Fibroblast of skin of right quadriceps (primary cell): Measurements from ENCODE around the gene DYNLT4.
"Not testable (repeated sequence)": the region's sequence is repeated elsewhere in the genome, so short reads cannot be mapped to it uniquely, and the experiment has no call there.

Experiments
- DNase-seq: peaks from one replicate; pipeline ENCODE4 v3.0.0-alpha.2; 2013

DYNLT4 gene

GRCh38 chr1:44808063-44808937, 1.1 kb upstream of the DYNLT4 start, which contains the start of gene BTBD19:
BTBD19 (plus strand) TSS chr1:44808523; CDS start chr1:44808821, 298 bp downstream.
- DNase-seq: peak; percentile 87

- DNase-seq: peak; percentile 99
These were observed 362 bp upstream of the DYNLT4 start for GRCh38 chr1:44807364-44808062.

- DNase-seq: no peak
These were observed 987 bp downstream of the DYNLT4 start for GRCh38 chr1:44806025-44806703.

DNA sequence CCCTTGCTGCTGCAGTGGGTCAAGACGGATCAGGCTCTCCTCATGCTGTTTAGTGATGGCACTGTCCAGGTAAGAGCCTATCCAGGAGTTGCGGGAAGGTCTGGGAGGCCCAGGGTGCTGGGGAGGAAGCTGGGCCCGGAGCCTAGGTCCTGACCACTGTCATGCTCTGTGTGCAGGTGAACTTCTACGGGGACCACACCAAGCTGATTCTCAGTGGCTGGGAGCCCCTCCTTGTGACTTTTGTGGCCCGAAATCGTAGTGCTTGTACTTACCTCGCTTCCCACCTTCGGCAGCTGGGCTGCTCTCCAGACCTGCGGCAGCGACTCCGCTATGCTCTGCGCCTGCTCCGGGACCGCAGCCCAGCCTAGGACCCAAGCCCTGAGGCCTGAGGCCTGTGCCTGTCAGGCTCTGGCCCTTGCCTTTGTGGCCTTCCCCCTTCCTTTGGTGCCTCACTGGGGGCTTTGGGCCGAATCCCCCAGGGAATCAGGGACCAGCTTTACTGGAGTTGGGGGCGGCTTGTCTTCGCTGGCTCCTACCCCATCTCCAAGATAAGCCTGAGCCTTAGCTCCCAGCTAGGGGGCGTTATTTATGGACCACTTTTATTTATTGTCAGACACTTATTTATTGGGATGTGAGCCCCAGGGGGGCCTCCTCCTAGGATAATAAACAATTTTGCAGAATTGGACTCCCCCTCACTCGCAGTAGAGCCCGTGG, 1.7 kb downstream of the DYNLT4 start:
- no peak for DNase-seq

GRCh38 chr1:44803312-44804095, 3.6 kb downstream of the DYNLT4 start:
- no peak for DNase-seq

GRCh38 chr1:44803062-44803311, 4.2 kb downstream of the DYNLT4 start:
- DNase-seq: no peak

GRCh38 chr1:44802306-44803061, 4.7 kb downstream of the DYNLT4 start:
- no peak for DNase-seq

DNA sequence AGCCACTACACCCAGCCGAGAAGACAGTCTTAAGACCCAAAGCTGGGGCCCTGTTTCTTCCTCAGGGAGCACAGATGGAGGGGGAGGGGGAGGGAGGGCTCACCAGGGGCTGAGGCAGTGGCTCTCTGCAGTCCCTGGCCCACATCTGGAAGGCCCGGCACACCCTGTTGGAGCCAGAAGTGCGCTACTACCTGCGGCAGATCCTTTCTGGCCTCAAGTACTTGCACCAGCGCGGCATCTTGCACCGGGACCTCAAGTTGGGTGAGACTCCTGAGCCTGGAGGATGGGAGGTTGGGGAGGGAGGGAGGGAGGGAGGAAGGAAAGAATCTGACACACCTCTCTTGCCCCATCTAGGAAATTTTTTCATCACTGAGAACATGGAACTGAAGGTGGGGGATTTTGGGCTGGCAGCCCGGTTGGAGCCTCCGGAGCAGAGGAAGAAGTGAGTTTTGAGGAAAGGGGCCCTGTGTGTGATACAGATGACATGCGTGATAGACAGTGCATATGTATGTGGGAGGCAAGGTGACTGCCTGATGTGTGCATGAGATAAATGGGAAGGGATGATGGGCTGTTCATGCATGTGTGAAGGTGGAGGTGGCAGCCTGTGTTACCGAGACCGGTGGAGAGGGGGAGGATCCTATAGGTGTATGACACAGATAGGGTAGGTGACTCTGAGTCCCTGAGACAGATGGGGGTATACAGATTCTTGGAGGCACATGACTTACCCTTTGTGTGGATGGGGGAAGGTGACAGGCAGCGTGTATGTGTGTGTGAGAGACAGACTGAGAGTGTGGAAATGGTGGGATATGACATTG, 5.5 kb downstream of the DYNLT4 start:
- DNase-seq: no peak

GRCh38 chr1:44799770-44800584, 7.2 kb downstream of the DYNLT4 start, which contains the start of gene PLK3:
PLK3 (plus strand) TSS chr1:44800377; CDS start chr1:44800464, 87 bp downstream.
- DNase-seq: peak; percentile 97

- DNase-seq: no peak
These were observed 8.4 kb downstream of the DYNLT4 start for GRCh38 chr1:44798481-44799365.

DNA sequence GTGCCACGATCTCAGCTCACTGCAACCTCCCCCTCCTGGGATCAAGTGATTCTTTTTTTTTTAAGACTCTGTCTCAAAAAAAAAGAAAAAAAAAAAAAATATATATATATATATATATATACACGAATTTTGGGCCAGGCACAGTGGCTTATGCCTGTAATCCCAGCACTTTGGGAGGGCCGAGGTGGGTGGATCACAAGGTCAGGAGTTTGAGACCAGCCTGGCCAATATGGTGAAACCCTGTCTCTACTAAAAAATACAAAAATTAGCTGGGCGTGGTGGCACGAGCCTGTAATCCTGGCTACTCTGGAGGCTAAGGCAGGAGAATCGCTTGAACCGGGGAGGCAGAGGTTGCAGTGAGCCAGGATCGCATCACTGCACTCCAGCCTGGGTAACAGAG, 9.3 kb downstream of the DYNLT4 start:
- DNase-seq: not testable (repeated sequence)

- DNase-seq: no peak
These were observed 14.2 kb downstream of the DYNLT4 start for GRCh38 chr1:44792736-44793502.

DNA sequence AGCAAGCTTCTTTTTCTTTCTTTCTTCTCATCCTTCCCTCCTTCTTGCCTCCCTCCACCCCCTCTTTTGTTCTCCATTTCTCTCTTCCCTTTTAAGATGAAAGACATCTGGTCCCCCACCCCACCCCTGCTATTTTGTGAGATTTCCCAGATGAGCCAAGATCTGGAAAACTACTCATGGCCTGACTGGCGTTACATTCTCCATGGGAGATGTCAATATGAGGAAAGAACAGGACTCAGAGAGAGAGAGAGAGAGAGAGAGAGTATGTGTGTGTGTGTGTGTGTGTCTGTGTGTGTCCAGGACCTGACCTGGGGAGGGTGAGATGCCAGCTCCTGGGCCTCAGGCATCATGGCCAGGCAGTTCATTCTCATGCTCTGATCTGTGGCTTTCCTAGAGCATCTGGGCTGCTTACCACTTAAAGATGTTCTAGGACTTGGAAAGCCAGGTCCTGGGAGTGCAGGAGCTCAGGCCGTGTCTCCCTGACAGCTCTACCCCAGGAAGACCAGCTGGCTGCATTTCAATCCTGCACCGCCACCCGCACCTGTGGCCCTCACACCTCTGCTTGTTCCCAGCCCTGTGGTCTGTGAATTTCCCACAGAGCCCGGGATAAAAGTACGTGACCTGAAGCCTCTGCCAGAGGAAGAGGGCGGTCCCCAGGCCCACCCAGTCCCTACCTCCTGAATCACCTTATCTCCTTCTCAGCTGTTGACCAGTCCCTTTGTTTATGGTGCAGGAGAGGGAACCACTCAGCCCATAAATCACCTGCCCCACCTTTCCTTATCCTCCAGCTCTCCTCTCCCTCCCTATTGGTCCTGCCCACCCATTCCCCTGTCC, 16.0 kb downstream of the DYNLT4 start:
- no peak for DNase-seq

DNA sequence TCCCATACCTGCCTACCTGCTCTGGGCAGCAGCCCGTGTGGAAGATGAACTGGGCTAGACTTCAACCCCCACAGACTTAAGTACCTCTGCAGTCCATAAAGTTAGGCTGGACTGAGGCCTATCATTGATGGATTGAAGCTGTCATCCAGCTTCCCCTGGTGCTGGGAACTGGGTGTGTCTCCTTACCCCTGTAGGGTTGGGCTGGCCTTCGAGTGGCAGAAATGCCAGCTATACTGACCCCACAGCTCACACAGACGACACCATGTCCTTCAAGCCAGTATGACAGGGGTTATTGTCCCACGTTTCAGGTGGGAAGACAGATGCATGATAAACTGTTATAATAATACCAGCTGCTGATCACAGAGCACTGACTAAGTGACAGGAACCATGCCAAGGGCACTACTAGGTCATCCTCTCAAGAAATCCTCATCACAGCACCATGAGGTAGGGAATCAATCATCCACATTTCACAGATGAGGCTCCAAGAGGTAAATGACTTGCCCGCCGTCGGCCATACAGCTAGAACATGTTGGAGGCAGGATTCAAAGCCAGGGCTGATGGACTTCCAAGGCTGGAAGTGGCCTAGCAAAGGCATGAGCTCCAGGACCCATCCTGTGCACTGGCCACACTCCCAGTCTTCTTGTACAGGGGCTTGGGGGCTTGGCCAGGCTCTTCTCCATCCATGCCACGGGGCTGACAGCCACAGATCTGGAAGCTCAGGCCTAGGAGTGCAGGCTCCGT, 18.9 kb downstream of the DYNLT4 start, which contains the start of gene BEST4:
Gene BEST4, minus strand, starts transcription at position 51 of the 741 bp plus-strand sequence. CDS start 465 bp downstream, outside the sequence.
- no peak for DNase-seq

DNA sequence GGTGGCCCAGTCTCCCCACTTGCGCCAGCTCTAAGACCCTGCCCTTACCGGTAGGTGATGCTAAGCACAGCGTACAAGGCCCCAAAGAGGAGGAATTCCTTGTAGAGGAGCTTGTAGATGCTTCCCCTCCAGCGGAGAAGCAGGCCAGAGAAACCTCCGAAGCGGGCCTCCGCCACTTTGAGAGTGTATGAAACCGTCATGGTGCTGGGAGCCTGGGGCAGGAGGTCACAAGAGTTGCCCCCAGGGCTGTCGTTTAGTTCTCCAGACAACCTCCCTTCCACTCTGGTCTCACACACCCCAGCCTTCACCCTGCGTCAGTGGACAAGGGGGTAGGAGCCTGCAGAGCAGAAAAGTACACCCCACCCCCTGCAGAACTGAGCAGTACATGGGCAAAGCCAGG, 19.6 kb downstream of the DYNLT4 start:
- no peak for DNase-seq
